HEK293T (cell line): Measurements from ENCODE around the gene PSME2.

Experiments
- ARNT ChIP-seq: fragments of 450-650 bp; IDR thresholded peaks from 2 replicates; pipeline ENCODE4 v1.6.1; 2017; ENCODE audit warnings: mild to moderate bottlenecking
- BHLHE40 ChIP-seq: fragments of 450-650 bp; IDR thresholded peaks from 2 replicates; pipeline ENCODE4 v1.6.1; 2016; ENCODE audit warnings: mild to moderate bottlenecking, moderate library complexity, borderline replicate concordance
- ELF4 ChIP-seq: fragments of 450-650 bp; IDR thresholded peaks from 2 replicates; pipeline ENCODE4 v1.6.1; 2017; ENCODE audit warnings: antibody characterized with exemption
- FOXA1 ChIP-seq: fragments of 450-650 bp; IDR thresholded peaks from 2 replicates; pipeline ENCODE4 v1.6.1; 2016; ENCODE audit warnings: mild to moderate bottlenecking
- FOXK2 ChIP-seq: fragments of 450-650 bp; IDR thresholded peaks from 2 replicates; pipeline ENCODE4 v1.6.1; 2016; ENCODE audit warnings: mild to moderate bottlenecking
- FOXM1 ChIP-seq: fragments of 450-650 bp; IDR thresholded peaks from 2 replicates; pipeline ENCODE4 v1.6.1; 2017; ENCODE audit warnings: mild to moderate bottlenecking, borderline replicate concordance
- HDGF ChIP-seq: fragments of 450-650 bp; IDR thresholded peaks from 2 replicates; pipeline ENCODE4 v1.6.1; 2017; ENCODE audit warnings: antibody characterized with exemption, borderline replicate concordance
- L3MBTL2 ChIP-seq: fragments of 450-650 bp; conservative IDR thresholded peaks from 2 replicates; pipeline ENCODE4 v1.6.1; 2016; ENCODE audit warnings: mild to moderate bottlenecking
- LEF1 ChIP-seq: fragments of 450-650 bp; IDR thresholded peaks from 2 replicates; pipeline ENCODE4 v1.6.1; 2017; ENCODE audit warnings: mild to moderate bottlenecking, borderline replicate concordance
- NFRKB ChIP-seq: fragments of 450-650 bp; IDR thresholded peaks from 2 replicates; pipeline ENCODE4 v1.6.1; 2016; ENCODE audit warnings: mild to moderate bottlenecking, moderate library complexity
- SP1 ChIP-seq: fragments of 450-650 bp; IDR thresholded peaks from 2 replicates; pipeline ENCODE4 v1.6.1; 2017
- SUZ12 ChIP-seq: fragments of 450-650 bp; IDR thresholded peaks from 2 replicates; pipeline ENCODE4 v1.6.1; 2016; ENCODE audit warnings: mild to moderate bottlenecking
- TARDBP ChIP-seq: fragments of 450-650 bp; IDR thresholded peaks from 2 replicates; pipeline ENCODE4 v1.6.1; 2016
- TF ChIP-seq, protein P1 (sequence below): fragments of 450-650 bp; IDR thresholded peaks from 2 replicates; pipeline ENCODE4 v1.6.1; 2016

DNA sequence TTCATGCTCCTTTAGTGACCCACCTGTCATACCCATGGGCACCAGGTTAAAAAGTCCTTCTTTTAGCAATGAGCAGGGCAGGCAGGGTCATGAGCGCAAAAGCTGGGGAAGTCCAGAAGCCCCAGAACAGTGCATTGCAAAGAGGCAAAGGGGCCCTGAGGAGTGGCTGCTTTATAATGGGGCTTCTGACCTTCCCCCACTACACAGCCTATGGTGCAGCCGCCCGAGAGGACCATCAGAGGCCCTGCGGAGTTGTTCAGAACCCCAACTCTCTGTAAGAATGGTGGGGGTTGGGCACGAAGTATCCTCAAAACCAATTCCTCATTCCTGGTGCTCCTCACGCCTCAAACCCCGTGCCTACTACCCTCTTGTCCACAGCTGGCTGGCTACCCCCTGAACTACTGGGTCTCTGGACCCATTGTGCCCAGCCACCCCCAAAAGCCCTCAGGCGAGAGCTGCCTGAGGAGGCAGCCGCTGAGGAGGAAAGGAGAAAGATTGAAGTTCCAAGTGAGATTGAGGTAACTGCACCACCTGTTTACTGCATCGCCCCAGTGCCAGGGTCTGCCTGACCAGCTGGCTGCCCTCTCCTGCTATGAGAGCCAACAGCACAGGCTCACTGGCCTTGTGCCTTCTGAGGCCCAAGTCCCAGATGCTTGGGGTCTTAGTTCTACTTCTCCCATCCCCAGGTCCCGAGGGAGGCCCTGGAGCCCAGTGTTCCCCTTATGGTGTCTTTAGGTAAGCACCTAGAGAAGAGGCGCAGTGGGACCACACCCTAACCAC lies 32.2 kb upstream of the PSME2 start:
- TF ChIP-seq BHLHE40 (no peak), SUZ12 (no peak), FOXA1 (no peak), TARDBP (no peak), FOXK2 (no peak), LEF1 (no peak), SP1 (no peak), ELF4 (no peak), L3MBTL2 (no peak), FOXM1 (no peak), ARNT (no peak), HDGF (no peak), NFRKB (no peak)
- TF ChIP-seq, protein P1, sequence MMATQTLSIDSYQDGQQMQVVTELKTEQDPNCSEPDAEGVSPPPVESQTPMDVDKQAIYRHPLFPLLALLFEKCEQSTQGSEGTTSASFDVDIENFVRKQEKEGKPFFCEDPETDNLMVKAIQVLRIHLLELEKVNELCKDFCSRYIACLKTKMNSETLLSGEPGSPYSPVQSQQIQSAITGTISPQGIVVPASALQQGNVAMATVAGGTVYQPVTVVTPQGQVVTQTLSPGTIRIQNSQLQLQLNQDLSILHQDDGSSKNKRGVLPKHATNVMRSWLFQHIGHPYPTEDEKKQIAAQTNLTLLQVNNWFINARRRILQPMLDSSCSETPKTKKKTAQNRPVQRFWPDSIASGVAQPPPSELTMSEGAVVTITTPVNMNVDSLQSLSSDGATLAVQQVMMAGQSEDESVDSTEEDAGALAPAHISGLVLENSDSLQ = no peak
